HepG2 (cell line): ENCODE measurements around the gene GUK1. TPM values are rescaled to one million over a fixed set of nuclear protein-coding genes. Genes with fewer than 3 reads are reported as not detected.

Experiments
- ATAC-seq: fragments of 200-7000 bp; cut with Tn5 transposase; 3 replicates; pipeline ENCODE4 v1.9.1; 2020; ENCODE audit warnings: mild to moderate bottlenecking, moderate library complexity
- BruUV-seq: library from RNA; stranded (reverse); fragments of 400-500 nt; replicated peaks from 2 replicates; lab custom pipeline; 2021; lab: Mats Ljungman, UMichigan
- CTCF ChIA-PET: fragments of 300-600 bp; formaldehyde crosslinking; extraction: SDS; loops from one replicate; lab custom pipeline; 2021; ENCODE audit warnings: low total read pairs, inconsistent platforms, low intra/inter-chr PET ratio; lab: Yijun Ruan, JAX
- POLR2A ChIA-PET: fragments of 350-600 bp; sonication (Branson Sonifier 250); formaldehyde crosslinking; loops from one replicate; lab custom pipeline; 2020; ENCODE audit warnings: antibody characterized with exemption, inconsistent platforms; lab: Yijun Ruan, JAX
- DNase-seq: peaks from one replicate; pipeline ENCODE4 v3.0.0-alpha.2; 2015; ENCODE audit warnings: low spot score
- FAIRE-seq: peaks from 3 replicates; lab custom pipeline; 2011; peaks lifted over from hg19 to GRCh38; lab: Jason Lieb, UNC
- H2AFZ ChIP-seq: one replicate; pipeline ENCODE4 v1.6.1; 2011; ENCODE audit warnings: low read length, inconsistent platforms
- H3K27ac ChIP-seq: fragments of 300-600 bp; 3 replicates; pipeline ENCODE4 v1.8.0; 2011; ENCODE audit warnings: mixed run types, mild to moderate bottlenecking, mixed read lengths, low read length, inconsistent platforms; ENCODE audit not compliant: insufficient read depth; ENCODE audit errors: extremely low read length
- H3K27me3 ChIP-seq, 2 experiments: fragments of 200-600 bp in 1 of 2; 2 replicates in 1 of 2; 3 replicates in 1 of 2; pipeline versions ENCODE4 v1.6.0 to v1.8.0; 2011; ENCODE audit warnings: low read length in 2 of 2, mild to moderate bottlenecking in 2 of 2, moderate library complexity in 2 of 2, inconsistent platforms in 1 of 2; ENCODE audit not compliant: insufficient read depth in 2 of 2, control insufficient read depth in 1 of 2
- H3K36me3 ChIP-seq, 2 experiments: fragments of 200-600 bp in 1 of 2; replicated peaks in 1 of 2; 2 replicates in 1 of 2; 3 replicates in 1 of 2; pipeline versions ENCODE4 v1.5.1 to v1.8.0; 2011; ENCODE audit warnings: low read length in 2 of 2, inconsistent platforms in 1 of 2; ENCODE audit not compliant: insufficient read depth in 2 of 2, control insufficient read depth in 1 of 2
- H3K4me1 ChIP-seq: 2 replicates; pipeline ENCODE4 v1.5.1; 2012; ENCODE audit warnings: low read length, inconsistent platforms; ENCODE audit not compliant: insufficient read depth
- H3K4me2 ChIP-seq: 2 replicates; pipeline ENCODE4 v1.6.0; 2011; ENCODE audit warnings: low read depth, low read length, inconsistent platforms
- H3K4me3 ChIP-seq, 3 experiments: fragments of 200-600 bp in 1 of 3; sonication (generic), shearing (Covaris generic) in 1 of 3; replicated peaks in 1 of 3; 2 replicates each; pipeline ENCODE4 v1.5.1; 2011 to 2016; ENCODE audit warnings: low read length in 3 of 3, inconsistent platforms in 2 of 3, low read depth in 2 of 3, mild to moderate bottlenecking in 2 of 3, control low read depth in 1 of 3, mixed read lengths in 1 of 3; ENCODE audit not compliant: insufficient read depth in 1 of 3
- H3K79me2 ChIP-seq: one replicate; pipeline ENCODE4 v1.6.1; 2011; ENCODE audit warnings: low read length, inconsistent platforms; ENCODE audit not compliant: insufficient read depth
- H3K9ac ChIP-seq: 2 replicates; pipeline ENCODE4 v1.6.0; 2011; ENCODE audit warnings: mild to moderate bottlenecking, low read depth, low read length, inconsistent platforms; ENCODE audit not compliant: insufficient read depth
- H3K9me3 ChIP-seq: 2 replicates; pipeline ENCODE4 v1.5.1; 2012; ENCODE audit warnings: mild to moderate bottlenecking, low read length
- H4K20me1 ChIP-seq: 2 replicates; pipeline ENCODE4 v1.6.0; 2011; ENCODE audit warnings: inconsistent platforms, mild to moderate bottlenecking, low read length, moderate library complexity; ENCODE audit not compliant: insufficient read depth
- CBFB ChIP-seq: sonication (generic); formaldehyde crosslinking; IDR thresholded peaks from 2 replicates; pipeline ENCODE4 v1.4.0; 2020; ENCODE audit warnings: missing genetic modification reagents
- GTF2F1 ChIP-seq: fragments of 150-350 bp; IDR thresholded peaks from 2 replicates; pipeline ENCODE4 v1.6.1; 2014; ENCODE audit warnings: low read length
- NBN ChIP-seq: fragments of 450-650 bp; conservative IDR thresholded peaks from 2 replicates; pipeline ENCODE4 v1.6.1; 2017
- RFX1 ChIP-seq: fragments of 450-650 bp; IDR thresholded peaks from 2 replicates; pipeline ENCODE4 v1.6.1; 2017
- TAF1 ChIP-seq: sonication (generic); formaldehyde crosslinking; IDR thresholded peaks from 2 replicates; pipeline ENCODE4 v1.4.0; 2020; ENCODE audit warnings: missing genetic modification reagents
- TIGD3 ChIP-seq: sonication (generic); formaldehyde crosslinking; IDR thresholded peaks from 2 replicates; pipeline ENCODE4 v1.5.1; 2020; ENCODE audit warnings: mild to moderate bottlenecking, missing genetic modification reagents, borderline replicate concordance
- ZFP41 ChIP-seq: sonication (generic); formaldehyde crosslinking; IDR thresholded peaks from 2 replicates; pipeline ENCODE4 v1.4.0; 2020; ENCODE audit warnings: mild to moderate bottlenecking, missing genetic modification reagents, borderline replicate concordance
- ZNF510 ChIP-seq: sonication (generic); formaldehyde crosslinking; IDR thresholded peaks from 2 replicates; pipeline ENCODE4 v1.4.0; 2020; ENCODE audit warnings: low read depth, mild to moderate bottlenecking, missing genetic modification reagents
- ZNF563 ChIP-seq: sonication (generic); formaldehyde crosslinking; IDR thresholded peaks from 2 replicates; pipeline ENCODE4 v1.8.0; 2022; ENCODE audit warnings: mild to moderate bottlenecking, moderate library complexity, missing genetic modification reagents
- ZNF740 ChIP-seq: sonication (generic); formaldehyde crosslinking; IDR thresholded peaks from 2 replicates; pipeline ENCODE4 v1.4.0; 2020; ENCODE audit warnings: missing genetic modification reagents
- ZNF747 ChIP-seq: sonication (generic); formaldehyde crosslinking; IDR thresholded peaks from 2 replicates; pipeline ENCODE4 v1.8.1; 2023; ENCODE audit warnings: missing genetic modification reagents, mild to moderate bottlenecking, borderline replicate concordance
- ZNF777 ChIP-seq: sonication (generic); formaldehyde crosslinking; IDR thresholded peaks from 2 replicates; pipeline ENCODE4 v1.4.0; 2020; ENCODE audit warnings: missing genetic modification reagents
- ZSCAN30 ChIP-seq: sonication (generic); formaldehyde crosslinking; IDR thresholded peaks from 2 replicates; pipeline ENCODE4 v1.5.0; 2020; ENCODE audit warnings: mild to moderate bottlenecking, missing genetic modification reagents
- WGBS: methylation state at CpG from one replicate; pipeline ENCODE4 v1.1.6; 2017; ENCODE audit warnings: low lambda C conversion rate; 5-methylcytosine and 5-hydroxymethylcytosine counted together
- in situ Hi-C: cut with HindIII; loops from 2 replicates; pipeline ENCODE4 v1.10.0; 2017; ENCODE audit warnings: low pct_unique_long_range_greater_than_20kb; ENCODE audit not compliant: extremely low pct_ligation_motif_present
- intact Hi-C: fragments of 100-400 bp; cut with micrococcal nuclease; formaldehyde crosslinking; loops from one replicate; pipeline ENCODE4 v1.10.0; 2022; ENCODE audit not compliant: unreplicated experiment
- polyA plus RNA-seq, 8 experiments: library from polyadenylated mRNA; depleted of rRNA in 3 of 8; stranded (reverse) in 7 of 8; unstranded in 1 of 8; fragments of >200 nt; fragmentation: Illumina TruSeq in 4 of 8; extraction: Trizol in 4 of 8; gene quantifications; 2 replicates each; pipeline versions ENCODE4 v1.2.1 to v1.2.3, GENCODE V29; 2011 to 2016; ENCODE audit warnings: low read depth in 4 of 8, missing spikeins in 1 of 8, mixed read lengths in 1 of 8; ENCODE audit not compliant: insufficient read depth in 1 of 8
- total RNA-seq, 5 experiments: library from RNA; depleted of rRNA; stranded (reverse); fragments of >200 nt; fragmentation: Illumina TruSeq; extraction: Trizol; gene quantifications; 2 replicates each; pipeline ENCODE4 v1.2.3, GENCODE V29; 2016; ENCODE audit warnings: low read depth in 1 of 5

The GUK1 gene
- total and polyA plus RNA-seq, 2 of the 13 experiments (the other 11 are each of a cell fraction or from before 2014, with no cell fraction given), result 116 to 154 TPM

- POLR2A ChIA-PET, result no interaction called here
- ATAC-seq (no peak), DNase-seq (no peak), FAIRE-seq (no peak)
- H2AFZ ChIP-seq, result no peak overlapping the region
- no peak overlapping the region for H3K9ac ChIP-seq
- H3K36me3 ChIP-seq, result no peaks in the 10 kb centered on the region
- no peaks in the 10 kb centered on the region for H3K4me1 ChIP-seq
- no peaks in the 10 kb centered on the region for H4K20me1 ChIP-seq
- peaks cover 17% of the 10 kb centered on the region for H3K9me3 ChIP-seq
- H3K27me3 ChIP-seq, result no peaks in the 10 kb centered on the region; a peak in 1 of 5 replicates
- H3K4me2 ChIP-seq, result no peak overlapping the region
- CTCF ChIA-PET, result no interaction called here
- TF ChIP-seq ZFP41 (CRISPR knock-in tag) (no peak), ZNF777 (CRISPR knock-in tag) (no peak), GTF2F1 (no peak), ZSCAN30 (CRISPR knock-in tag) (no peak), TIGD3 (CRISPR knock-in tag) (no peak), NBN (no peak), ZNF747 (CRISPR knock-in tag) (no peak), ZNF510 (no peak), CBFB (CRISPR knock-in tag) (no peak), TAF1 (CRISPR knock-in tag) (no peak), RFX1 (no peak), ZNF740 (CRISPR knock-in tag) (no peak), ZNF563 (no peak)
- BruUV-seq, result no TSS peak
- no peaks in the 10 kb centered on the region for H3K79me2 ChIP-seq
- 41% methylated on average over 8 of the region's 8 CpGs for WGBS
- intact Hi-C loops (no loop called here), in situ Hi-C loops (loop anchor here (10.0 kb wide), 1 partner anchor 200 kb away; no protein-coding TSS in a partner anchor)
- no peak overlapping the region for H3K4me3 ChIP-seq
- no peak overlapping the region for H3K27ac ChIP-seq
Observed at GRCh38 chr1:228194921-228195812, 55.1 kb downstream of the GUK1 start.
